ENCODE results near the gene GSTM3.
"Not testable (repeated sequence)": the region's sequence is repeated elsewhere in the genome, so short reads cannot be mapped to it uniquely, and the experiment has no call there.

Gene GSTM3

GRCh38 chr1:109697861-109698260 lies 43.0 kb downstream of the GSTM3 start:
- not testable (repeated sequence) for DNase-seq (ENCODE audit: low spot score)

- no peak for DNase-seq (ENCODE audit: low spot score)
These were observed 43.8 kb downstream of the GSTM3 start for GRCh38 chr1:109697066-109697465.

GRCh38 chr1:109695138-109695537 lies 45.7 kb downstream of the GSTM3 start:
- DNase-seq (ENCODE audit: low spot score) = not testable (repeated sequence)

- DNase-seq (ENCODE audit: low spot score) = not testable (repeated sequence)
These were observed 46.4 kb downstream of the GSTM3 start for GRCh38 chr1:109694400-109694799.

GRCh38 chr1:109691759-109692158 lies 49.1 kb downstream of the GSTM3 start:
- no peak for DNase-seq (ENCODE audit: low spot score)

- no peak for DNase-seq (ENCODE audit: low spot score)
These were observed 50.9 kb downstream of the GSTM3 start for GRCh38 chr1:109689844-109690405.

- DNase-seq (ENCODE audit: low spot score) = peak; percentile 78
These were observed 53.0 kb downstream of the GSTM3 start, which contains the start of gene GSTM1 for GRCh38 chr1:109687641-109688499. GSTM1 (plus strand) TSS chr1:109687817; CDS start chr1:109687874, 57 bp downstream.

- not testable (repeated sequence) for DNase-seq (ENCODE audit: low spot score)
These were observed 53.7 kb downstream of the GSTM3 start for GRCh38 chr1:109687109-109687508.

GRCh38 chr1:109685890-109686289 lies 54.9 kb downstream of the GSTM3 start:
- DNase-seq (ENCODE audit: low spot score) = not testable (repeated sequence)

- DNase-seq (ENCODE audit: low spot score) = not testable (repeated sequence)
These were observed 55.4 kb downstream of the GSTM3 start for GRCh38 chr1:109685399-109685798.

GRCh38 chr1:109684777-109685176 lies 56.1 kb downstream of the GSTM3 start:
- DNase-seq (ENCODE audit: low spot score) = not testable (repeated sequence)
